ENCODE measurements around the gene PGBD5.

The PGBD5 gene

DNA sequence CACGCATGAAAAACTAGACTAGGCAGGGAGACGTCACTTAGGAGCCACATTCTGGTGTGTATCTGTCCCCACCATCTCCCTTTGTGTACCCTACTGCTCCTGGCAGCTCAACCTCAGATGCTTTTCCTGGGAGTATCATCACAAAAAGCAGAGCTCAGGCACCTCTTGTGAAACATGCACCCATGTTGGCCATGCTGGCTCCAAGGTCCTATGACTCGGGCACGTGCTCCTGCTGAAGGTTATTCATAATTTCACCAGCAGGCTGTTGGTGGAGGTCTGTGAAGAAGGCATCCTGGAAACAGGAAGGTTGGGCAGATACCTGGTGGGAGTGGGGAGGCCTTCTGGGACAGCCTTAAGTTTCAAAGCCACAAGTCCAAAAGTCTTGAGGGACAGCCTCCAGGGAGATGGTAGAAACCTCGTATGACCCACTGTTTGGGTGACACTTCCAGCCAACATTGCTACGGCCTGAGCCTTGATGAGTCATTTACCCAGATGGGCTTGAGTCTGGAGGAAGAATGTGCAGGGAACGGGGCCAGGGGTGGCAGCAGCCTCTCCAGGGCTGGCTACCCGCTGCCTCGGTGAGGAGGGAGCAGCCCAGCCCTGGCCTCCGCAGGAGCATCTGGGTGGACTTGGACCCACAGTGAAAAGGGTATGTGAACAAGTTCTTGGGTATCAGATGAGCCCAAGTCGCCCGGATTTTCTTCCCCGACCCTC lies 75.8 kb downstream of the PGBD5 start:
- no peak for DNase-seq (ENCODE audit: low read depth, low spot score)

DNA sequence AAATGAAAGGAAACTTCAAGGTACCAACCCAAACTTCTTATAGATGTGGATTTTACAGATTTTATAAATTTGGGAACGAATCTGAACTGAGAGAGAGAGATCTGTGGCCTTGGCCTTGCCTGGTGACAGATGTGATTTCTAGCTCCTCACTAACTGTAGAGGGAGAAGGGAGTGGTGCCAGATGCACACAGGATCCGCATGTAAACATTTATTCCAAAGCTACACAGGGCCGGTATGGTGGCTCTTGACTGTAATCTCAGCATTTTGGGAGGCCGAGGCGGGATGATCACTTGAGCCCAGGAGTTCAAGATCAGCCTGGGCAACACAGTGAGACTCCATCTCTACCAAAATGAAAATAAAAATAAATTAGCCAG lies 77.1 kb downstream of the PGBD5 start:
- no peak for DNase-seq (ENCODE audit: low read depth, low spot score)

DNA sequence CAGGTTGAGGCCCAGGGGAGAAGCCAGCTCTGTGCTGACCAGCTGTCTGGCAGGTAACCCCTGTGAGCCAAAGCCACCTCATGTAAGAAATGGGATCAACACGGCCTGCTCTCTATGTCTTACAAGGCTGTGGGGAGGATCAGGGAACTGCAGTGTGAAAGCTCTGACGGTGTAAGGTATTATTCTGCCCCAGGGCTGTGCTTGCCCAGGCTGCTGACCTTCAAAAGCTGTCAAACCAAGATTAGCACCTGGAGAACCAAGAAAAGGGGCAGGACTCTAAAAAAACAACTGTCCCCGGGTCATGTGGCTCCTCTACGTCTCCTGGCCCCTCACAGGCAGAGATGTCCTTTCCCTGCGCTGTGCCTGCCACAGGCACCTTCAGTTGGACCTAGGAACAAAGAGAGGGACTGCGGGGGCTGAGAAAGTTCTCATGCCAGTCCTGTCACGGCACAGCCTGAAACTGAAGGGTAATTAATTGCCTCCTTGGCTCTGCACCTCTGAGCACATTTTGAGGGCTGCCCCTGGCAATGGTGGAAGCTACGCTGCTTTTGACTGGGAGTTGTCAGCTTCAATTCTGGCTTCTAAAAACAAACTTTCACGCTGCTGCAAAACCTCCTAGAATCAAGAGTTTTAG lies 77.6 kb downstream of the PGBD5 start:
- DNase-seq (ENCODE audit: low read depth, low spot score), result no peak

DNA sequence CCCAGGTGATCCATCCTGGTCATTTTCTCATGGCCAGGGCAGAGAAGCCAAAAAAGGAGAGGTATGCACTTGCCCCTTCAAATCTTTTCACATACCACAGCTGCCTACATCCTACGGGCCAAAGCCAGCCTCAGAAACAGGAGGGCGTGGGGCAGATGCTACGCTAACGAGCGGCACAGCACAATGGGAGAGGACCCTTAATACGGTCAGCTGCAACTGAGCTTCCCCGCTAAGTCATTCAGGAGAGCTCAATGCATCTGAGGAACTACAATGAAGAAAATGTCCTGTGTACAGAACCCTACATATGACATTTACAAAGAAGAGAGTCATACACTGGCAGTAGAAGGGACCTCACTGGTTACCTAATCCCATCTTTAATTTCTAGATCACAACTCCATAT lies 78.2 kb downstream of the PGBD5 start:
- no peak for DNase-seq (ENCODE audit: low read depth, low spot score)

DNA sequence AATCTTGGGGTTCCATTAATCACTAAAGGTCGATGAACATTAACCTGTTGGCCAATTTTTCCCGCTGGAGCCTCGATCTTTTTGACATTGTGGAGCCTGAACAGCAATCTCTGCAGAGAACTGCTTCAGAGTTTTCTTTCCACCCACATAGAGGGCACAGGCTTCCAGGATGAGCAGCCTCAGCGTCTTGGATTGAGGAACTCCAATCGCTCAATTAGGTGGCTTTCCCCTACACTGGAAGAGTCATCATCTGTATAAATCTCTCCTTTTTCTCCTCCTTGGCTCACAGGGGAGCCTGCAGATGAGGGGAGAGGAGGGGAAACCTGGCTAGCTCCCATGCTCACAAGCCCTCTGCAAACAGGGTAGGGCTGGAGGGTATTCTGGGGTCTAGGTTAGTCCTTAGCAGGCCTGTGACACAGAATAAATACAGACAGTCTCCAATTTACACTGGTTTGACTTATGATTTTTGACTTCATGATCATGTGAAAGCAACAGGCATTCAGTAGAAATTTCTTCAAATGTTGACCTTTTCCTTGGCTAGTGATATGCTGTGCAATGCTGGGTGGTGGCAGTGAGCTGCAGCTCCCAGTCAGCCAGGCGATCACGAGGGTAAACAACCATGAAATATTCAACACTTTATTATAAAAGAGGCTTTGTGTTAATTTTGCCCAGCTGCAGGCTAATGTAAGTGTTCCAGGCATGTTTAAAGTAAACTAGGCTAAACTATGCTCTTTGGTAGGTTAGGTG lies 80.8 kb downstream of the PGBD5 start:
- no peak for DNase-seq (ENCODE audit: low read depth, low spot score)

DNA sequence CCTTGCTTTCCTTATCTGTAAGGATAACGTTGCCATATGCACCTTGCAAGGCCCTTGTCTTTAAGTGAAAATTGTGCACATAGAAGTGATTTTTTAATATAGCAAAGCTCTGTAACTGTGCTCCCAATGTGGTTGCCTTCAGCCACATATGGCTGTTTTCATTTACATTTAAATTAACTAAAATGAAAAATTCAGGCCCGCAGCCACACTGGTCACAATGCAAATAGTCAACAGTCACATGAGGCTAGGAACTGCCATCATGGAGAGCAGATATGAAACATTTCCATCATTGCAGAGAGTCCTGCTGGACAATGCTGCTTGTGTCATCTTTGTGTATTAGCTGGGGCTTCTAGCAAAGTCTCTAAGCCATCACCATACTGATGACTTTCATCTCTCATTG lies 83.4 kb downstream of the PGBD5 start:
- DNase-seq (ENCODE audit: low read depth, low spot score), result no peak

DNA sequence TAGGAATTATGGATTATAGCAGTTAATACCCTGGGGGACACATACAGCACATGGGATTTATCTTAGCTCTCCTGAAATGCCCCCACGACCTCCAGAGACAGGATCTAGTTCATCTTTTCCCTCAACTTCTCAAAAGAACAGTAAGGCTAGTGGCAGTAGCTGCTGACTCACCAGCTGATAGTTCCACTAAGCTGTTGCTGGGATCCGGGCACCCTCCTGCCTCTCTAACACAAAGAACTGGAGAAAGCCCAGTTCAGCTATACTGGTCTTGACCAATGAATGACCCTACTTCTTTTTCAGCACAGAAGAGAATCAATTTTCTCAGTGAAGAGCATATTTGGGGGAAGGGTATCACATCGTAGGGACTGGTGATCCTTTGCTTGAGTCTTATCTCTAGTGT lies 84.1 kb downstream of the PGBD5 start:
- DNase-seq (ENCODE audit: low read depth, low spot score), result no peak

DNA sequence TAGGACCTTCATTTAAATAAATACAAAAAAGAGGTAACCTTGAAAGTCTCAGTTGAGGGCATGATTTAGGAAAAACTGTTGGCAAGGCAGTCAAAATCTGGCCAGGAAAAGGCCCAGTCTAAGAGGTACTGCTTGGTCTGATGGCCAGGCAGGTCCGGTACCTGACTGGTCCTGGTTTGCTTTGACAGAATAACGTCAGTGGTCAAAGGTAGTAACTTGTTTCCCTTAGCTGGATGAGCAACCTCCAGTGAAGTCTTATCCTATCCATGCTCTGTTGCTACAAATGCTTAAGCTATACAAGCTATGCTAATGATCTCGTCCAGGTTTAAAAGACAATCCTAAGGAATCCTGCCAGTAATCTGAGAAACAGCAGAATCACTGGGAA lies 85.0 kb downstream of the PGBD5 start:
- no peak for DNase-seq (ENCODE audit: low read depth, low spot score)

DNA sequence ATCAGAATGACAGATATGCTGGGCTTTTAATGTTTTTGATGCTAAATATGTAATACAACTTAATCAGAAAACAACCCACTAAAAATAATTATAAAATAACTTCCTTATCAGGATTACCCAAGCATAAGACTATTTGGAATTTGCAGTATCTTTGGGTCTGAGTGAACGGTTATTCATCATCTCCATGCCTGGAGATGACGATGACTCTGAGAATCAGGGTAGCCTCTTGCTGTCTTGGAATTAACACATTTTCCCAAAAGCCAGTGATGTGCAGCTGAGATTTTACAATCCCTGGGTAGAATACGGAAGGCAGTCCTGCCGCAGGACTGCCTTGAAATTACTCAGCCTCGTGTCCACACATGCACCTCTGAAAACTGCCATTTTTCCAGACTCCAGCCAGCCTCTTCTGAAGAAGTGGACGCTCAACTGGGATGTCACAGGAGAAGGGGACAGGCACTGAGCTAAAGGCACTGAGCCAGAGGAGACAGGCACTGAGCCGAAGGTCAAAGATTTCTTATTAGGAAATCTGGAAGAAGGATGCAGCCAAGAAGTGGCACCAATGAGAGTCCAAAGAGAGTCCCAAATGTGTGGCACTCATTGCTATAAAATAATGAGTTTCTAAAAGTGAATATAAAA lies 85.5 kb downstream of the PGBD5 start:
- no peak for DNase-seq (ENCODE audit: low read depth, low spot score)

DNA sequence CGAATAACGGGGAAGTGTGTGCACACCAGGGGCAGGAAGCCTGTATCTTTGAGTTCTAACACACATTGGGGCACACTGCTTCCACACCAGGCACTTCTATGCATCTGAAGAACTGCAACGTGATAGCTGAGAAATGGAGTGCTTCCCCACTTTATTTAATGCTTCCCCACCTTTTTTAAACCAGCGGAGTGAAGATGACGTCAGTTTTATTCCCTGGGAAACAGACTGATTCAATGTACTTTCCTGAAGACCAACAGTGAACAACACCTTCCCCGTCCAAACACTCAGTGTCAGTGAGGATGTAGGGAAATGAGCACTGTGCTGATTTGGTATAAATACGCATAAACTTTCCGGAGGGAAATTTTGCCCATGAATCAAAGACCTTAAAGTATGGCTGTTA lies 87.1 kb downstream of the PGBD5 start:
- no peak for DNase-seq (ENCODE audit: low read depth, low spot score)

DNA sequence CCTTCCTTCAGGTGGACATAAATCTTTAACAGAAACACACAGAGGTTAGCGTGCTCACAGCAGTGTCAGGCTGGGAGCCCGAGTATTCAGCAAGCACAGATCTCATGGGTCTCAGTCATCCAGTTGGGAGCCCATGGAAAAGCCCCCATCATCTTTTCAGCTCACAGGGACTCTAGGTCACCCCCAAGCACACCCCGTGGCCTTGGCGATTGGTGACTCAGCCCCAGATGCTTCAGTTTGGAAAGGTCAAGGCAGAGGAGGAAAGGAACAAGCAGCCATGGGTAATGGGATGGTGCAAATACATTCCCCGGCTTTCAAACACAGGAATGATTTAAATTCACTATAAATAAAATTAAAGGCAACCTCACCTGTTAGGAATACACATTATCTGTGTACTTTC lies 88.9 kb downstream of the PGBD5 start:
- no peak for DNase-seq (ENCODE audit: low read depth, low spot score)

DNA sequence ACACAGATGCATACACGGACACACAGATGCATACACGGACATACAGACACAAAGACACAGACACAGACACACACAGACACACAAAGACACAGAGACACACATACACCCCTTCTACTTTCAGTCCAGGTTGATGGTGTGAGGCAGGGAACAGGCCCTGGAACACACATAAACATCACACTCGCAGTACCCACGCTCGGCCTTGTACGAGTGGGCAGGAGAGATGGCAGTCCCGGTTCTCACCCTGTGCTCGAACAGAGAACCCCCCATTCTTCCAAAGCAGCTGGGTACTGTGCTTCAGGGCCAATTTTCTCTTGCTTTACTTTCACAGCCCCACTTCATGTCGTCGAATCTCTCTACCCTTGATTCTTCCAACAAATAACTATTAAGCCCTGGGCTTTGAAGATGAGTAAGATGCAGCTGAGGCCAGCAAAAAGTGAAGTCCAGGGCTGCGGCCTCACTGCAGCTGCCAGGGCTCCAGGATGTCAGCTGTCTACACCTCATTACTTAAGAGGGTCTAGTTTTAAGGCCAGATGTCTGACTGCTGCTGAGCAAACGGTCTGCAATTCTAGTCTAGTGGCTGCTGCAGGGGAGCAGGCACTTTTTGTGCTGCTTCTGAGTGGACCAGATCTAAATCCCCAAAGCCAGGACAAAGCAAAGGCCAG lies 90.1 kb downstream of the PGBD5 start:
- no peak for DNase-seq (ENCODE audit: low read depth, low spot score)

DNA sequence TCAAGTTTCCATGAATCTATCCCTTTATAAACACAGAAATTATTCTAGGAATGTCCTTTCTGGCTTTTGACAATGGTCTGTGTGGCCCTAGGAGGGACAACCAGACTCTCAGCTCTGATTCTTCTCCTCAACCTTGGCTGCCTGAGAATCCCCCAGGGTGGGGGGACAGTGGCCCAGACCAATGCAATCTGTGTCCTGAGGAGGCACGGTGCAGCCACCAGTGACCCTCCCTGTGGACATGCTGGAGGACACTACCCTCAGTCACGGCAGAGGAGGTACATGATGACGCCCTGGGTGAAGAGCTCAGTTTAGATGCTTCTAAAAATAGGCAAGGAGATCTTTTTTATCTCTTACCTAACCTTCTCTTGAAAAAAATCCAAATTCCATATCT lies 91.7 kb downstream of the PGBD5 start:
- DNase-seq (ENCODE audit: low read depth, low spot score), result no peak

DNA sequence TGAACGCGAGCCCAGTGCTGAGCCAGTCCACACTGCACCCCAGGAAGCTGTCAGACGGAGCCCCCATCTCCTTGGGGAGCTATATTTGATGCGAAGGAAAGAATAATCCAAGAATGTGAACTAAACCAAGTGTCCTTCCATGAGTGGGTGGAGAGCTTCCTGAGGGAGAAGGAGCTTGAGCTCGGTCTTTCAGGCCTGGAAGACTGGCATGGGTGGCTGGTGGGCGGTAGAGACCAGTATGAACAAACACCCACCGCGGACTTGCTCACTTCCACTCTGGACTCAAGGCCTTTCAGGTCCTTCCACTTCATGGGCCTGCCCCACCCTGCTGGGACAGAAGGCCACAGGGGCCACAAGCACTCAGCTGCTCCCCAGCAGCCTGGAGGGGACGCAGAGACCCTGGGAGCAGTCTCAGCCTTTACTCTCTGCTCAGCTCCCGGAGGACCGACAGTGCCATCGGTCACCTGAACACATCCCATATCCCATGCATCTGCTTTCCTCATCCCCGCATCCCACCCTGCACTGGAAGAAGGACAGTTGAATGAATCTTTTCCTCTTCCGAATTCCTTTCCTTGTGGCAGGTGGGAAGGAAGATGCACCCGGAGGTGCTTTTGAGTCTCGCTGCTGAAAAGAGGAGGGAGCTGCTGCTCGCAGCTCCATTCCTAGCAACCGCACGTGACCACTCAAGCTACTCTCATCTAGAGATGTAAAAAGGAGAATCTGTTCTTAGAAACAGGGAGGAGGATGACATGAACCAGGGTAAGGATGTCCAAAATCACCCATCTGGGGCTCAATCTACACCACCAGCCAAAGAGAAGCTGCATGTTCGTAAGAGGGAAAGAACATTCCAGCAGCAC lies 92.3 kb downstream of the PGBD5 start:
- DNase-seq (ENCODE audit: low read depth, low spot score), result no peak

DNA sequence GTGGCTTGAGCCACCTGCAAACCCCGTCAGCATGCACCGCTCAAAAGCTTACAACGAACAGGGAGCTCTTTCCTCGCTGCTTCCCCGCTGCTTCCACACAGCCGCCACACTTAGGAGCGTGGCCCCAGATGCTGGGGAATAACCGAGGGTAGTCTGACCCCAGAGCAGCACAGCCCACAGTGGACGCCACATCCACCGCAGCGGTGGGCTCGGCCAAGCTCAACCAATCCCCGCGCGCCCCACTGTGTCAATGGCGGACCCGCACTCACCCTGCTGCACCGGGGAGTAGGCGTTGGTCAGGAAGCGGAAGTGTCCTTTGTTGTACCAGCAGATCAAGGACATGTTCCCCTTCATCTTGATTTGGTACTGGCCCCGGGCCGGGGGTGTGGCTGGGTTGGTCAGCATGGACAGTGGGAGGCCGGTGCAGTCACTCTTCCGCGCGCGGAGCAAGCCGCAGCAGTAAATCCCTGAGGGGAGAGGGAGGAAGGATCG lies 93.5 kb downstream of the PGBD5 start:
- no peak for DNase-seq (ENCODE audit: low read depth, low spot score)

DNA sequence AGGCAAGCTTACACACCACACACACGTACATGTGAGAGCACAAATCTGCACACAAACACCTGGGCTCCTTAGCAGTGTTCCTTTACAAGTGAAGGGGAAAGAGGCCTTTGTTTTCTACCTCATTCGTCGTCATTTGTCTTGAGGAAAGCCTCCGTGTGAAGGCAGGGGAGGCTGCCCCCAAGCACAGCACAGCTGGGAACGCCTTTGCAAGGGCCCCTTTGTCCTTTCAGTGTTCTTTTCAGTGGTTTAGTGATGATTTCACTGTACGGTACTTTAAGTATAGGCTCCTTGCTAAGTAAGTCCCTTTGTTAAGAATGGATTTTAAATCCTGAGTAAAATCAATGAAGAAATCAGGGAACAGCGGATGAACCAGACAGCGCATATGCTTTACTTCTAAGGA lies 94.1 kb downstream of the PGBD5 start:
- DNase-seq (ENCODE audit: low read depth, low spot score), result no peak

DNA sequence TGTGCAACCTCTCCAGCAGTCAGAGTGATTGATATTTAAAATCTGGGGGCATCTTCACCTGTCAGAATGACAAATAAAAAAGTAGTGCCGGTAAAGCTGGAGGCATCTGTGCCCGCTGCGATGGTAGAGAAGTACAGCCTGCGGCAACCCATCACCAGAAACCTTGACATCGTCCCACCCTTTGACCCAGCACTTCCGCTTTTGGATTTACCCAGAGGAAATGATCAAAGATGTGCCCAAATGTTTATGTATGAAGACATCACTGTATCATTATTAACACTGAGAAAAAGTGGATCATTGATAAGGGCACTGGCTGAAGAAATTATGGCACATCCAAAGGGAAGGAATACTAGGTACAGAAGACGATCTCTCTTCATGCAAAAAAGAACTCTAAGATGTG lies 96.0 kb downstream of the PGBD5 start:
- DNase-seq (ENCODE audit: low read depth, low spot score), result no peak

DNA sequence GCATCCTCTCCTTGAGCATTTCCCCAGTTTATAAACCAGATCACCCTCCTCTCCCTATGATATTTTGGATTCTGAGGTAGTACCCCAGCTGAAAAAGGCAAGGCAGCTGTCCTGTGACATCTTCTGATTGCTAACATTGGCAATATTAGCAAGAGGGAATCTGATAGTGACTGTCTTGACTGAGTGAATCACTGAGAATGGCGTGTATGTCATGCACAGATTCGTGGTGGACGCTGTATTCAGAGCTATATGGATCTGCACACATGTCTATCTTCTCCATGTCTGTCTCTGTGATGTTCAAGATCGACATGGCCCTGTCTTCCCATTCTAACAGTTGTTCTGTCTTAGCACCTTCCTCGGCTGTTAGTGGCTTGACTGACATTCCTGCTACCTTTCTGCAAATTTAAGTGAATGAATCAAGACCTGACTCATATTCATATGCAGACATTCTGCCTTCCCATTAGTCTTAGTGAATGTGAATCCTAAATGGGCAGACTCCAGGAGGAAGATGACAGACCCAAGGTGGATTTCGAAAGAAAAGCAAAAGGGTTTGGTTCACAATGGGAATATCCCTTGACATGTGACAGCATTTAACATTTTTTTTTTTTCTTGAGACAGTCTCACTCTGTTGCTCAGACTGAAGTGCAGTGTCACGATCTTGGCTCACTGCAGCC lies 97.7 kb downstream of the PGBD5 start:
- no peak for DNase-seq (ENCODE audit: low read depth, low spot score)

DNA sequence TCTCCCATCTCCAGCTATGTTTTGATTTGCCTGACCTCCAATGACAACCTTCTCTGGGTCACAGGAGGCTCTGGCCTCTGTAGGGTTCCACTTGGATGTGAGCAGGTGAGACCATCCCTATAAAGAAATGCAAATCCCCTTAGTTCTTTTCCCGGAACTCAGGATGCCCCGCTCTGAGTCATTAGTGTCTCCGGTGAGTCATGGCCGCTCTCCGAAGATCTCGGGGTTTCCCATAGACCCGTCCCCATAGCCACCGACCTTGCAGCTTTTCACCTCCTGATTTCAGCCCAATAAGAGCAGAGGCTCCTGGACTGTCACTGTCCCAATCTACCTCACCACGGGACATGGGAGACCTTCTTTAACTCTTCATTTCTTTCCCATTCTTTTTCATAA lies 98.2 kb downstream of the PGBD5 start:
- no peak for DNase-seq (ENCODE audit: low read depth, low spot score)
